Camera-type eye (tissue), 1 donor: ENCODE data around the gene EIF6. TPM values are rescaled to one million over a fixed set of nuclear protein-coding genes. Genes with fewer than 3 reads are reported as not detected.

Experiments
- total RNA-seq: library from RNA; depleted of rRNA; stranded (reverse); fragments of >200 nt; gene quantifications from one replicate; pipeline ENCODE4 v1.2.3, GENCODE V29; 2014

Gene EIF6
- 47.2 TPM for total RNA-seq

GRCh38 chr20:35284267-35284991 lies at the start of gene EIF6:
Gene EIF6, minus strand, starts transcription at chr20:35284772. Its CDS starts 285 bp downstream, at chr20:35284487.

DNA sequence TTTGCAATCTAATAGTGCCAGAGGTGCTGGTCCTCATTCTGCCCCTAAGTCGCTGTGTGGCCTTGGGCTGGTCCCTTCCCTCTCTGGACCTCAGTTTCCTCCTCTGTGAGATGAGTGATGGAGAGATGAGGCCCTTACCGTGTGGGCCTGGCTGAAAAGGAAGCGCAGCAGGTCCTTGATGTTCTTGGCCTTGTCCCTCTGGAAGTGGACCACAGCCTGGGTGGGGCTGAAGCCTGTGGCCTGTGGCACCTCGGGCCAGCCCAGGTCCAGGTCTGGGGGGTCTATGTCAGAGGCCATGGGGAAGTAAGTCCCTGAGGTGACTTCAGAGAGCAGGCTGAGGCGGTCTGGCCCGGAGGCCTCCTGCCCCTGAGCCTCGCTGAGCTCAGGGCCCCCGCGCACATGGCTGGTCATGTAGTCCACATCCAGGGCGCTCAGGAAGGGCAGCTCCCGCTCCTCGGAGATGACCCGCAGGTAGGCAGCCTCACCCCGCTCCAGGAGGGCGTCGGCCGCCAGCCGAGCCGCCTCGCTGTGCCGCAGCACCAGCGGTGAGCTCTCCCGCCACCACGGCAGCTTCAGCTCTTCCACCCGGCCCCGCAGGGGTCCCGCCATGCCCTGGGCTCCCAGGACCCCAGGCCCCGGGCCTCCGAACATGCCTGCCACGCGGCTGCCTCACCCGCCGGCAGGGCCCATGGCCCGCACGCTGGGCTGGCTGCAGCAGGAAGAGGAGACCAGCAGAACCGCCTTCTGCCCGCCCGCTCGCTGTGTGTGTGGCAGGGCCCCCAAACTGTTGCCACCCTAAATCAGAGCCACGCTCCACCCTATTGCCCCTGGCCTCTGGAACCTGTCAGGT lies 7.3 kb upstream of the EIF6 start, which contains the start of gene FAM83C:
FAM83C (minus strand) TSS at position 772 of the 850 bp plus-strand sequence; CDS start at position 651, 121 bp downstream.

DNA sequence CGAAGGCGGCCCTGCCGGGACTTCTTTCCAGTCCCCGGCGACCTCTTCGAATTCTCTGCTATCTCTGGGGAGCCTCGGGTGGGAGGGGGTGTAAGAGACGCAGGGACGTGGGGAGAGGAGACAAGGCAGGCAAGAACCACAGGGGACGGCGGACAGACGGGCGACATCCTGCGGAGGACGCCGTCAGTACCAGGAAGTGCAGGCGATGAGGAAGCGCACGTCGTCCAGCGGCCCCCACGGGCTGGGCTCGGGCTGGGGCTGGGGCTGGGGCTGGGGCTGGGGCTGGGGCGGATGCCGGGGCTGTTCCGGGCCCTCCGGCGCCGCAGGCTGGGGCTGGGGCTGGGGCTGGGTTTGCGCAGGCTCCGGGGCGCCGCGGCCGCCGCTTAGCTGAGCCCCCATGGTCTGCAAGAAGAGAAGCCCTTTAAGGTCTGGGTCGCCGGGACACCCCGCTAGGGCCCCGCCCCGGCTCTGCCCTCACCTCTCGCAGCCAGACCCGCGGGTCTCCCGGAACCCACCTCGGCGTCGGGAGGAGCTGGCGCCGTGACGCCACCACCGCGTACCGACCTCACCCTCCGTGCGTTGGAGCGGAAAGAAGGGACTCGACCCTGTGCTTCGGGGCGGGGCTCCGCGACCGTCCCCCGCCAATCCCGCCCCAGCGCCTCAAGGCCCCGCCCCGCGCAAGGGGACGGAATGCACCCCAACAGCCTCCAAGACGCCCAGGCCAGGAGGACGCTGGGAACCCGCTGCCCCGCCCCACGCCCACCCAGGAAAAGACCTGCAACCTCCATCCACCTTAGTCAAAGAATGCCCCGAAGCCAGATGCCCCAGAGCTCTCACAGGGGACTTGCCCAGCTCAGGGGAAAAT lies 6.8 kb downstream of the EIF6 start, which contains the start of gene MMP24OS:
MMP24OS (minus strand) TSS at position 592 of the 865 bp plus-strand sequence; CDS start at position 399, 193 bp downstream.

Other genes starting within 250 kb of the EIF6 start
- gene TRPC4AP, start 192.0 kb downstream of the EIF6 start, total RNA-seq, result 76.2 TPM
- gene EDEM2, start 137.4 kb downstream of the EIF6 start, total RNA-seq, result 13.7 TPM
- 22.7 TPM for gene PROCR, start 112.7 kb downstream of the EIF6 start, total RNA-seq
- gene MMP24, start 58.1 kb downstream of the EIF6 start, total RNA-seq, result 15.1 TPM
- 18.3 TPM for gene MMP24OS, start 6.7 kb downstream of the EIF6 start, total RNA-seq
- gene FAM83C, start 7.7 kb upstream of the EIF6 start, total RNA-seq, result 0.16 TPM
- 42.7 TPM for gene UQCC1, start 127.2 kb upstream of the EIF6 start, total RNA-seq
- 0.82 TPM for gene GDF5, start 153.5 kb upstream of the EIF6 start, total RNA-seq
- gene CEP250, start 170.8 kb upstream of the EIF6 start, total RNA-seq, result 50.9 TPM
- not detected for gene C20orf173, start 244.9 kb upstream of the EIF6 start, total RNA-seq